Osteoblast (primary cell): ENCODE data around the gene NCOA1. TPM values are rescaled to one million over a fixed set of nuclear protein-coding genes. Genes with fewer than 3 reads are reported as not detected.
A peak's percentile ranks its signal among the peaks of the same experiment; 100 is the strongest.

Experiments
- DNase-seq: peaks from one replicate; pipeline ENCODE4 v3.0.0; 2011; ENCODE audit warnings: low spot score, mixed read lengths; ENCODE audit not compliant: insufficient read length; ENCODE audit errors: missing footprints
- H2AFZ ChIP-seq: 2 replicates; pipeline ENCODE4 v1.6.0; 2011; ENCODE audit warnings: mild to moderate bottlenecking, low read length
- H3K27ac ChIP-seq: 2 replicates; pipeline ENCODE4 v1.5.1; 2011; ENCODE audit warnings: mild to moderate bottlenecking, low read depth, low read length, moderate library complexity
- H3K27me3 ChIP-seq: 2 replicates; pipeline ENCODE4 v1.6.0; 2012; ENCODE audit warnings: mild to moderate bottlenecking, control low read depth, inconsistent platforms, low read length, moderate library complexity; ENCODE audit not compliant: insufficient read depth
- H3K36me3 ChIP-seq: 2 replicates; pipeline ENCODE4 v1.5.1; 2011; ENCODE audit warnings: mild to moderate bottlenecking, low read length, control low read depth, moderate library complexity; ENCODE audit not compliant: insufficient read depth
- H3K4me1 ChIP-seq: 2 replicates; pipeline ENCODE4 v1.5.1; 2011; ENCODE audit warnings: mild to moderate bottlenecking, low read length, control low read depth, moderate library complexity; ENCODE audit not compliant: insufficient read depth
- H3K4me2 ChIP-seq: 2 replicates; pipeline ENCODE4 v1.6.0; 2011; ENCODE audit warnings: mild to moderate bottlenecking, low read length; ENCODE audit not compliant: insufficient read depth
- H3K4me3 ChIP-seq: fragments of 200-600 bp; sonication (generic); 3 replicates; pipeline ENCODE4 v1.5.1; 2012; ENCODE audit warnings: mild to moderate bottlenecking, low read length, inconsistent platforms; ENCODE audit not compliant: insufficient read depth
- H3K79me2 ChIP-seq: 2 replicates; pipeline ENCODE4 v1.6.0; 2012; ENCODE audit warnings: mild to moderate bottlenecking, low read length, control low read depth, inconsistent platforms; ENCODE audit not compliant: insufficient read depth
- H3K9me3 ChIP-seq: 2 replicates; pipeline ENCODE4 v1.5.1; 2011; ENCODE audit warnings: low read depth, low read length, control low read depth
- H4K20me1 ChIP-seq: 2 replicates; pipeline ENCODE4 v1.6.0; 2012; ENCODE audit warnings: mild to moderate bottlenecking, low read length, control low read depth; ENCODE audit not compliant: insufficient read depth
- total RNA-seq: library from RNA; depleted of rRNA; stranded (reverse); fragments of >200 nt; gene quantifications from 2 replicates; pipeline ENCODE4 v1.2.3, GENCODE V29; 2012
- TF ChIP-seq, protein P1 (sequence below): IDR thresholded peaks from 2 replicates; pipeline ENCODE4 v1.5.1; 2011; ENCODE audit warnings: mild to moderate bottlenecking, low read depth, low read length, moderate library complexity; ENCODE audit errors: extremely low read depth

Gene NCOA1
- total RNA-seq, 1 donor, result 23.2 TPM

GRCh38 chr2:24809316-24810007 is 318.4 kb downstream of the NCOA1 start:
- peak overlapping the region; percentile 9 for H3K27ac ChIP-seq
- peak overlapping the region; percentile 44 for H3K4me2 ChIP-seq
- H4K20me1 ChIP-seq, result no peaks in the 10 kb centered on the region
- H3K36me3 ChIP-seq, result no peaks in the 10 kb centered on the region
- TF ChIP-seq, protein P1, sequence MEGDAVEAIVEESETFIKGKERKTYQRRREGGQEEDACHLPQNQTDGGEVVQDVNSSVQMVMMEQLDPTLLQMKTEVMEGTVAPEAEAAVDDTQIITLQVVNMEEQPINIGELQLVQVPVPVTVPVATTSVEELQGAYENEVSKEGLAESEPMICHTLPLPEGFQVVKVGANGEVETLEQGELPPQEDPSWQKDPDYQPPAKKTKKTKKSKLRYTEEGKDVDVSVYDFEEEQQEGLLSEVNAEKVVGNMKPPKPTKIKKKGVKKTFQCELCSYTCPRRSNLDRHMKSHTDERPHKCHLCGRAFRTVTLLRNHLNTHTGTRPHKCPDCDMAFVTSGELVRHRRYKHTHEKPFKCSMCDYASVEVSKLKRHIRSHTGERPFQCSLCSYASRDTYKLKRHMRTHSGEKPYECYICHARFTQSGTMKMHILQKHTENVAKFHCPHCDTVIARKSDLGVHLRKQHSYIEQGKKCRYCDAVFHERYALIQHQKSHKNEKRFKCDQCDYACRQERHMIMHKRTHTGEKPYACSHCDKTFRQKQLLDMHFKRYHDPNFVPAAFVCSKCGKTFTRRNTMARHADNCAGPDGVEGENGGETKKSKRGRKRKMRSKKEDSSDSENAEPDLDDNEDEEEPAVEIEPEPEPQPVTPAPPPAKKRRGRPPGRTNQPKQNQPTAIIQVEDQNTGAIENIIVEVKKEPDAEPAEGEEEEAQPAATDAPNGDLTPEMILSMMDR, result no peak
- peaks cover 2% of the 10 kb centered on the region for H3K4me1 ChIP-seq
- no peaks in the 10 kb centered on the region for H3K9me3 ChIP-seq
- H3K4me3 ChIP-seq, result no peak overlapping the region
- no peak for DNase-seq
- peak overlapping the region; percentile 27 for H2AFZ ChIP-seq
- H3K27me3 ChIP-seq, result no peaks in the 10 kb centered on the region
- peaks cover 84% of the 10 kb centered on the region for H3K79me2 ChIP-seq

- no peaks in the 10 kb centered on the region for H4K20me1 ChIP-seq
- peaks cover 16% of the 10 kb centered on the region for H3K4me1 ChIP-seq
- no peak overlapping the region for H3K27ac ChIP-seq
- DNase-seq, result peak; percentile 62
- no peak overlapping the region for H3K4me2 ChIP-seq
- H3K27me3 ChIP-seq, result no peaks in the 10 kb centered on the region
- no peaks in the 10 kb centered on the region for H3K9me3 ChIP-seq
- H2AFZ ChIP-seq, result no peak overlapping the region
- peaks cover 67% of the 10 kb centered on the region for H3K79me2 ChIP-seq
- H3K36me3 ChIP-seq, result peaks cover 24% of the 10 kb centered on the region
- no peak overlapping the region for H3K4me3 ChIP-seq
- TF ChIP-seq, protein P1, result no peak
Observed at GRCh38 chr2:24813691-24814137, 322.7 kb downstream of the NCOA1 start.

DNA sequence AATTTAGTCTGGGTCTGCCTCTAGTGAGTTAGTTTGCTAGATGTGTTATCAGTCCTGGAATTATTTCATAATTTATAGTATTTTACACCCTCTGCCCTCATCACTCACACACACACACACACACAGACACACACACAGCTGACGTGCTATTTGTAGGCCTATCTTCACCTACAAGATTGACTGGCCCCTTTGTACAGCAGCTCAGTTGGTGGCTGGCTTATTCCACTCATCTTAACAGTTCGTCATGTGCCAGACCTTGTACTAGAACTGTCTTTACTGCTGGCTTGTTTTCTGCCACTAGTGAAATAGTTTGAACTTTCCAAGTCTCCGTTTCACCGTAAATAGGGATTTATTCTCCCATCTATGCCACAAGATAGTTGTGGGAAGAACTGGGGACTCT is 323.5 kb downstream of the NCOA1 start:
- H3K79me2 ChIP-seq, result peaks cover 59% of the 10 kb centered on the region
- DNase-seq, result no peak
- TF ChIP-seq, protein P1, result no peak
- no peak overlapping the region for H3K4me3 ChIP-seq
- H3K36me3 ChIP-seq, result peaks cover 28% of the 10 kb centered on the region
- H2AFZ ChIP-seq, result no peak overlapping the region
- H3K4me2 ChIP-seq, result no peak overlapping the region
- no peaks in the 10 kb centered on the region for H3K27me3 ChIP-seq
- H3K4me1 ChIP-seq, result peaks cover 22% of the 10 kb centered on the region
- no peaks in the 10 kb centered on the region for H4K20me1 ChIP-seq
- H3K27ac ChIP-seq, result no peak overlapping the region
- no peaks in the 10 kb centered on the region for H3K9me3 ChIP-seq

DNA sequence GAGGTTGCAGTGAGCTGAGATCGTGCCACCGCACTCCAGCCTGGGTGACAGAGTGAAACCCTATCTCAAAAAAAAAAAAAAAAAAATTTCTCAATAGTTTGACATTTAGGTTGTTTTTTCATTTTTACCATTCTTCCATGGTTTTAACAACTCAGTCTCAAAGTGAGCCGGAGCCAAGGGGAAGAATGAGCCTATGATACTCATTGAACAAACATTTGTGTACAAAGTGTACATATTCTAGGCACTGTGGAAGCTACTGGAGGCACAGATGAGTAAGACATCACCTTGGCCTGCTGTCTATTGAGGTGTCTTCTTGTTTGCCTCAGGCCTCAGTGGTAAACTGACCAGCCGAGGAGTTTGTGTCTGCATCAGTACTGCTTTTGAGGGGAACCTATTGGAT is 324.1 kb downstream of the NCOA1 start:
- H3K36me3 ChIP-seq, result peaks cover 34% of the 10 kb centered on the region
- H3K4me1 ChIP-seq, result peaks cover 22% of the 10 kb centered on the region
- H2AFZ ChIP-seq, result no peak overlapping the region
- no peaks in the 10 kb centered on the region for H4K20me1 ChIP-seq
- H3K27me3 ChIP-seq, result no peaks in the 10 kb centered on the region
- no peak overlapping the region for H3K27ac ChIP-seq
- H3K4me3 ChIP-seq, result no peak overlapping the region
- TF ChIP-seq, protein P1, result no peak
- no peaks in the 10 kb centered on the region for H3K9me3 ChIP-seq
- no peak for DNase-seq
- peaks cover 53% of the 10 kb centered on the region for H3K79me2 ChIP-seq
- H3K4me2 ChIP-seq, result no peak overlapping the region
